ENCODE results near the gene DHX58. TPM values are rescaled to one million over a fixed set of nuclear protein-coding genes. Genes with fewer than 3 reads are reported as not detected.

The DHX58 gene
- total RNA-seq, 2 experiments from 2014 or later = 97.0 to 97.3 TPM

- Mint-ChIP-seq H3K9me3 (no peaks in the 10 kb centered on the region), H3K4me1 (peaks cover 13% of the 10 kb centered on the region)
- no peak for DNase-seq
Measured at GRCh38 chr17:42103221-42103954, 9.1 kb downstream of the DHX58 start.

GRCh38 chr17:42101513-42102292 lies 10.8 kb downstream of the DHX58 start:
- Mint-ChIP-seq H3K27me3 (peaks cover 14% of the 10 kb centered on the region), H3K36me3 (ENCODE audit: low read depth) (peaks cover 28% of the 10 kb centered on the region)
- CTCF ChIA-PET = interaction anchor here (0.6 to 2.0 kb wide), 12 partner anchors 9 to 81 kb away, joined by 3 to 12 read pairs (median 5); partner anchors contain the start of genes DHX58 and NKIRAS2

More at GRCh38 chr17:42103221-42103954, 9.1 kb downstream of the DHX58 start:
- no peaks in the 10 kb centered on the region for H3K27me3 Mint-ChIP-seq
- CTCF ChIA-PET = interaction anchor here (0.7 to 1.5 kb wide), 5 partner anchors 9 to 77 kb away, joined by 3 to 5 read pairs (median 4); partner anchors contain the start of gene DHX58
- peaks cover 39% of the 10 kb centered on the region for H3K36me3 Mint-ChIP-seq (ENCODE audit: low read depth)
- POLR2A ChIA-PET = interaction anchor here (0.8 to 2.1 kb wide), 3 partner anchors 8 to 42 kb away, joined by 4 to 10 read pairs (median 5); partner anchors contain the start of gene DHX58
- H3K4me3 Mint-ChIP-seq = no peak overlapping the region
- H3K27ac Mint-ChIP-seq = no peak overlapping the region

GRCh38 chr17:42098730-42099399 lies 13.6 kb downstream of the DHX58 start:
- Mint-ChIP-seq H3K36me3 (ENCODE audit: low read depth) (peaks cover 7% of the 10 kb centered on the region), H3K4me1 (peaks cover 5% of the 10 kb centered on the region), H3K9me3 (no peaks in the 10 kb centered on the region), H3K27ac (no peak overlapping the region), H3K27me3 (peaks cover 22% of the 10 kb centered on the region), H3K4me3 (no peak overlapping the region)
- ChIA-PET CTCF (interaction anchor here (1.3 kb wide), 1 partner anchor 79 kb away, joined by 5 read pairs; the partner anchor contains the start of gene NKIRAS2), POLR2A (interaction anchor here (0.8 to 2.6 kb wide), 2 partner anchors 13 to 136 kb away, joined by 3 to 14 read pairs; partner anchors contain the start of gene DHX58)
- no peak for DNase-seq

More at GRCh38 chr17:42101513-42102292, 10.8 kb downstream of the DHX58 start:
- Mint-ChIP-seq H3K4me3 (no peak overlapping the region), H3K9me3 (no peaks in the 10 kb centered on the region), H3K27ac (no peak overlapping the region), H3K4me1 (peaks cover 7% of the 10 kb centered on the region)
- DNase-seq = peak; percentile 72
- POLR2A ChIA-PET = interaction anchor here (0.9 to 1.0 kb wide), 2 partner anchors 9 to 11 kb away, joined by 5 to 6 read pairs; partner anchors contain the start of gene DHX58

- no peak within 1 kb of the TSS for H3K4me3 Mint-ChIP-seq
- POLR2A ChIA-PET = interaction anchor here (0.9 to 2.6 kb wide), 3 partner anchors 14 to 81 kb away, joined by 3 to 14 read pairs (median 3); partner anchors contain the start of genes DHX58 and DNAJC7
- peaks cover 22% of the 10 kb centered on the region for H3K27me3 Mint-ChIP-seq
- peaks cover 7% of the 10 kb centered on the region for H3K36me3 Mint-ChIP-seq (ENCODE audit: low read depth)
- H3K4me1 Mint-ChIP-seq = peaks cover 5% of the 10 kb centered on the region
- DNase-seq = no peak
- no peak within 1 kb of the TSS for H3K27ac Mint-ChIP-seq
- no peaks in the 10 kb centered on the region for H3K9me3 Mint-ChIP-seq
- CTCF ChIA-PET = interaction anchor here (1.1 to 2.2 kb wide), 3 partner anchors 18 to 78 kb away, joined by 3 to 8 read pairs (median 5); partner anchors contain the start of gene NKIRAS2
Measured at GRCh38 chr17:42097691-42098631, 14.6 kb downstream of the DHX58 start, which contains the start of gene ZNF385C. TSS of gene ZNF385C (minus strand) at chr17:42098473. CDS start at chr17:42063056, 35,417 bp downstream.

GRCh38 chr17:42096360-42097111 lies 16.0 kb downstream of the DHX58 start:
- CTCF ChIA-PET = interaction anchor here (0.6 to 2.2 kb wide), 3 partner anchors 11 to 76 kb away, joined by 3 to 8 read pairs (median 3); partner anchors contain the start of gene NKIRAS2
- POLR2A ChIA-PET = interaction anchor here (0.9 to 1.3 kb wide), 2 partner anchors 75 to 130 kb away, joined by 3 read pairs; partner anchors contain the start of gene CNP
- Mint-ChIP-seq H3K36me3 (ENCODE audit: low read depth) (peaks cover 2% of the 10 kb centered on the region), H3K27ac (no peak overlapping the region), H3K9me3 (no peaks in the 10 kb centered on the region), H3K4me1 (peaks cover 5% of the 10 kb centered on the region), H3K27me3 (peaks cover 24% of the 10 kb centered on the region), H3K4me3 (no peak overlapping the region)
- DNase-seq = no peak

- Mint-ChIP-seq H3K36me3 (ENCODE audit: low read depth) (no peaks in the 10 kb centered on the region), H3K9me3 (no peaks in the 10 kb centered on the region), H3K27ac (no peak overlapping the region), H3K27me3 (peaks cover 35% of the 10 kb centered on the region), H3K4me3 (no peak overlapping the region), H3K4me1 (peaks cover 5% of the 10 kb centered on the region)
- no peak for DNase-seq
- ChIA-PET CTCF (interaction anchor here (1.2 kb wide), 1 partner anchor 9 kb away, joined by 4 read pairs; no protein-coding TSS in a partner anchor), POLR2A (interaction anchor here (0.8 kb wide), 1 partner anchor 9 kb away, joined by 4 read pairs; no protein-coding TSS in a partner anchor)
Measured at GRCh38 chr17:42094375-42095069, 18.0 kb downstream of the DHX58 start.

GRCh38 chr17:42092939-42093338 lies 19.6 kb downstream of the DHX58 start:
- ChIA-PET CTCF (no interaction called here), POLR2A (no interaction called here)

GRCh38 chr17:42090964-42091790 lies 21.3 kb downstream of the DHX58 start:
- Mint-ChIP-seq H3K27me3 (peaks cover 22% of the 10 kb centered on the region), H3K36me3 (ENCODE audit: low read depth) (no peaks in the 10 kb centered on the region), H3K27ac (no peak overlapping the region), H3K4me3 (no peak overlapping the region), H3K4me1 (no peaks in the 10 kb centered on the region), H3K9me3 (no peaks in the 10 kb centered on the region)
- POLR2A ChIA-PET = interaction anchor here (0.8 to 1.2 kb wide), 2 partner anchors 21 to 23 kb away, joined by 3 read pairs; partner anchors contain the start of gene DHX58
- no peak for DNase-seq
- CTCF ChIA-PET = interaction anchor here (0.6 to 1.5 kb wide), 5 partner anchors 10 to 26 kb away, joined by 3 to 9 read pairs (median 3); partner anchors contain the start of gene DHX58

More at GRCh38 chr17:42092939-42093338, 19.6 kb downstream of the DHX58 start:
- no peak for DNase-seq
- Mint-ChIP-seq H3K4me3 (no peak overlapping the region), H3K36me3 (ENCODE audit: low read depth) (no peaks in the 10 kb centered on the region), H3K9me3 (no peaks in the 10 kb centered on the region), H3K4me1 (peaks cover 4% of the 10 kb centered on the region), H3K27me3 (peaks cover 38% of the 10 kb centered on the region), H3K27ac (no peak overlapping the region)

- no peak for DNase-seq
- Mint-ChIP-seq H3K9me3 (no peaks in the 10 kb centered on the region), H3K4me3 (no peak overlapping the region), H3K4me1 (no peaks in the 10 kb centered on the region), H3K27me3 (peaks cover 18% of the 10 kb centered on the region), H3K27ac (no peak overlapping the region), H3K36me3 (ENCODE audit: low read depth) (no peaks in the 10 kb centered on the region)
- ChIA-PET CTCF (no interaction called here), POLR2A (no interaction called here)
Measured at GRCh38 chr17:42088736-42089135, 23.8 kb downstream of the DHX58 start.

Measured in activated CD4-positive, alpha-beta memory T cell treated with anti-CD3 and anti-CD28 coated beads, Interleukin-2, amount 10 ng/mL, durations not matched to agents 7 days and 5 days (primary cell).